ENCODE measurements around the gene TBC1D23. TPM values are rescaled to one million over a fixed set of nuclear protein-coding genes. Genes with fewer than 3 reads are reported as not detected.

Gene TBC1D23
- total and polyA plus RNA-seq, 2 of the 13 experiments (the other 11 are each of a cell fraction or from before 2014, with no cell fraction given) = 28.7 to 35.4 TPM

DNA sequence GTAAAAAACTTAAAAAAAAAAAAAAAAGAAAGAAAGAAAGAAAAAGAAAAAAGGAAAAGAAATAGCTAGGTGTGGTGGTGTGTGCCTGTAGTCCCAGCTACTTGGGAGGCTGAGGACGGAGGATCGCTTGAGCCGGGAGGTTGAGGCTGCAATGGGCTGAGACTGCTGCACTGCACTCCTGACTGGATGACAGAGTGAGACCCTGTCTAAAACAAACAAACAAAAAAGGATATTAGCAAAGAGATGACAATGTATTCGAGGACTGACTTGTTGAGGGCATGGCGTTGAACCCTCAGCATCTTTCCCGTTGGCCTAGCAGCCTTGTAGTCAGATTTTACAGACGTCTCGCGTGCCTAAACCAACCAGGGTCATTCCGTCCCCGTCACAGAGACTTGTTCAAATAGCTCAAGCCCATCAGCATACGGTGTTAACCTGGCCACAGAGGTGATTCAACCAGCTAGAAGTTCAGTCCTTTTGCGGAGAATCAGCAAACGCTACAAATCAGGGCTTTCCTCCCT is 73.2 kb downstream of the TBC1D23 start (continued):
- TF ChIP-seq, protein P1, sequence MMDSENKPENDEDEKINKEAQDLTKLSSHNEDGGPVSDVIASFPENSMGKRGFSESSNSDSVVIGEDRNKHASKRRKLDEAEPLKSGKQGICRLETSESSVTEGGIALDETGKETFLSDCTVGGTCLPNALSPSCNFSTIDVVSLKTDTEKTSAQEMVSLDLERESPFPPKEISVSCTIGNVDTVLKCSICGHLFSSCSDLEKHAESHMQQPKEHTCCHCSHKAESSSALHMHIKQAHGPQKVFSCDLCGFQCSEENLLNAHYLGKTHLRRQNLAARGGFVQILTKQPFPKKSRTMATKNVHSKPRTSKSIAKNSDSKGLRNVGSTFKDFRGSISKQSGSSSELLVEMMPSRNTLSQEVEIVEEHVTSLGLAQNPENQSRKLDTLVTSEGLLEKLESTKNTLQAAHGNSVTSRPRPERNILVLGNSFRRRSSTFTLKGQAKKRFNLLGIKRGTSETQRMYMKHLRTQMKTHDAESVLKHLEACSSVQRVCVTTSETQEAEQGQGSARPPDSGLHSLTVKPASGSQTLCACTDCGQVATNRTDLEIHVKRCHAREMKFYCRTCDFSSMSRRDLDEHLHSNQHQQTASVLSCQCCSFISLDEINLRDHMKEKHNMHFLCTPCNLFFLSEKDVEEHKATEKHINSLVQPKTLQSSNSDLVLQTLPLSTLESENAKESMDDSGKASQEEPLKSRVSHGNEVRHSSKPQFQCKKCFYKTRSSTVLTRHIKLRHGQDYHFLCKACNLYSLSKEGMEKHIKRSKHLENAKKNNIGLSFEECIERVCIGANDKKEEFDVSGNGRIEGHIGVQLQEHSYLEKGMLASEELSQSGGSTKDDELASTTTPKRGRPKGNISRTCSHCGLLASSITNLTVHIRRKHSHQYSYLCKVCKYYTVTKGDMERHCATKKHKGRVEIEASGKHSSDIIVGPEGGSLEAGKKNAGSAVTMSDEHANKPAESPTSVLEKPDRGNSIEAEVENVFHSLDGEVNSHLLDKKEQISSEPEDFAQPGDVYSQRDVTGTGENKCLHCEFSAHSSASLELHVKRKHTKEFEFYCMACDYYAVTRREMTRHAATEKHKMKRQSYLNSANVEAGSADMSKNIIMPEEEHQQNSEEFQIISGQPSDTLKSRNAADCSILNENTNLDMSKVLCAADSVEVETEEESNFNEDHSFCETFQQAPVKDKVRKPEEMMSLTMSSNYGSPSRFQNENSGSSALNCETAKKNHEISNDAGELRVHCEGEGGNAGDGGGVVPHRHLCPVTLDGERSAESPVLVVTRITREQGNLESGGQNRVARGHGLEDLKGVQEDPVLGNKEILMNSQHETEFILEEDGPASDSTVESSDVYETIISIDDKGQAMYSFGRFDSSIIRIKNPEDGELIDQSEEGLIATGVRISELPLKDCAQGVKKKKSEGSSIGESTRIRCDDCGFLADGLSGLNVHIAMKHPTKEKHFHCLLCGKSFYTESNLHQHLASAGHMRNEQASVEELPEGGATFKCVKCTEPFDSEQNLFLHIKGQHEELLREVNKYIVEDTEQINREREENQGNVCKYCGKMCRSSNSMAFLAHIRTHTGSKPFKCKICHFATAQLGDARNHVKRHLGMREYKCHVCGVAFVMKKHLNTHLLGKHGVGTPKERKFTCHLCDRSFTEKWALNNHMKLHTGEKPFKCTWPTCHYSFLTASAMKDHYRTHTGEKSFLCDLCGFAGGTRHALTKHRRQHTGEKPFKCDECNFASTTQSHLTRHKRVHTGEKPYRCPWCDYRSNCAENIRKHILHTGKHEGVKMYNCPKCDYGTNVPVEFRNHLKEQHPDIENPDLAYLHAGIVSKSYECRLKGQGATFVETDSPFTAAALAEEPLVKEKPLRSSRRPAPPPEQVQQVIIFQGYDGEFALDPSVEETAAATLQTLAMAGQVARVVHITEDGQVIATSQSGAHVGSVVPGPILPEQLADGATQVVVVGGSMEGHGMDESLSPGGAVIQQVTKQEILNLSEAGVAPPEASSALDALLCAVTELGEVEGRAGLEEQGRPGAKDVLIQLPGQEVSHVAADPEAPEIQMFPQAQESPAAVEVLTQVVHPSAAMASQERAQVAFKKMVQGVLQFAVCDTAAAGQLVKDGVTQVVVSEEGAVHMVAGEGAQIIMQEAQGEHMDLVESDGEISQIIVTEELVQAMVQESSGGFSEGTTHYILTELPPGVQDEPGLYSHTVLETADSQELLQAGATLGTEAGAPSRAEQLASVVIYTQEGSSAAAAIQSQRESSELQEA (CRISPR knock-in tag; IDR thresholded peaks at IDR 0.05; ENCODE audit: not compliant biosample characterization) = no peak
- TF ChIP-seq NKX3-1 (CRISPR knock-in tag; IDR thresholded peaks at IDR 0.05) (0 out of 2 replicates have a peak, but pooled peaks have one; percentile 20), ZNF224 (CRISPR knock-in tag; IDR thresholded peaks at IDR 0.05) (no peak), SRY (CRISPR knock-in tag; IDR thresholded peaks at IDR 0.05) (no peak), MED13 (CRISPR knock-in tag; IDR thresholded peaks at IDR 0.05) (no peak), ZNF549 (CRISPR knock-in tag; IDR thresholded peaks at IDR 0.05) (no peak), KDM1A (CRISPR knock-in tag; IDR thresholded peaks at IDR 0.05) (peak; percentile 29; the same call in 1 of the 2 replicates), ZNF225 (CRISPR knock-in tag; IDR thresholded peaks at IDR 0.05) (0 out of 2 replicates have a peak, but pooled peaks have one; percentile 63), ZNF562 (CRISPR knock-in tag; IDR thresholded peaks at IDR 0.05; ENCODE audit: borderline replicate concordance) (no peak), RBFOX2 (IDR thresholded peaks at IDR 0.05; ENCODE audit: low read depth, low read length) (no peak)
- TF ChIP-seq, protein P2, sequence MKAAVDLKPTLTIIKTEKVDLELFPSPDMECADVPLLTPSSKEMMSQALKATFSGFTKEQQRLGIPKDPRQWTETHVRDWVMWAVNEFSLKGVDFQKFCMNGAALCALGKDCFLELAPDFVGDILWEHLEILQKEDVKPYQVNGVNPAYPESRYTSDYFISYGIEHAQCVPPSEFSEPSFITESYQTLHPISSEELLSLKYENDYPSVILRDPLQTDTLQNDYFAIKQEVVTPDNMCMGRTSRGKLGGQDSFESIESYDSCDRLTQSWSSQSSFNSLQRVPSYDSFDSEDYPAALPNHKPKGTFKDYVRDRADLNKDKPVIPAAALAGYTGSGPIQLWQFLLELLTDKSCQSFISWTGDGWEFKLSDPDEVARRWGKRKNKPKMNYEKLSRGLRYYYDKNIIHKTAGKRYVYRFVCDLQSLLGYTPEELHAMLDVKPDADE (CRISPR knock-in tag; IDR thresholded peaks at IDR 0.05) = no peak
- TF ChIP-seq, protein P3, sequence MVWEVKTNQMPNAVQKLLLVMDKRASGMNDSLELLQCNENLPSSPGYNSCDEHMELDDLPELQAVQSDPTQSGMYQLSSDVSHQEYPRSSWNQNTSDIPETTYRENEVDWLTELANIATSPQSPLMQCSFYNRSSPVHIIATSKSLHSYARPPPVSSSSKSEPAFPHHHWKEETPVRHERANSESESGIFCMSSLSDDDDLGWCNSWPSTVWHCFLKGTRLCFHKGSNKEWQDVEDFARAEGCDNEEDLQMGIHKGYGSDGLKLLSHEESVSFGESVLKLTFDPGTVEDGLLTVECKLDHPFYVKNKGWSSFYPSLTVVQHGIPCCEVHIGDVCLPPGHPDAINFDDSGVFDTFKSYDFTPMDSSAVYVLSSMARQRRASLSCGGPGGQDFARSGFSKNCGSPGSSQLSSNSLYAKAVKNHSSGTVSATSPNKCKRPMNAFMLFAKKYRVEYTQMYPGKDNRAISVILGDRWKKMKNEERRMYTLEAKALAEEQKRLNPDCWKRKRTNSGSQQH (CRISPR knock-in tag; IDR thresholded peaks at IDR 0.05; ENCODE audit: low read depth) = no peak
- TF ChIP-seq, protein P4, sequence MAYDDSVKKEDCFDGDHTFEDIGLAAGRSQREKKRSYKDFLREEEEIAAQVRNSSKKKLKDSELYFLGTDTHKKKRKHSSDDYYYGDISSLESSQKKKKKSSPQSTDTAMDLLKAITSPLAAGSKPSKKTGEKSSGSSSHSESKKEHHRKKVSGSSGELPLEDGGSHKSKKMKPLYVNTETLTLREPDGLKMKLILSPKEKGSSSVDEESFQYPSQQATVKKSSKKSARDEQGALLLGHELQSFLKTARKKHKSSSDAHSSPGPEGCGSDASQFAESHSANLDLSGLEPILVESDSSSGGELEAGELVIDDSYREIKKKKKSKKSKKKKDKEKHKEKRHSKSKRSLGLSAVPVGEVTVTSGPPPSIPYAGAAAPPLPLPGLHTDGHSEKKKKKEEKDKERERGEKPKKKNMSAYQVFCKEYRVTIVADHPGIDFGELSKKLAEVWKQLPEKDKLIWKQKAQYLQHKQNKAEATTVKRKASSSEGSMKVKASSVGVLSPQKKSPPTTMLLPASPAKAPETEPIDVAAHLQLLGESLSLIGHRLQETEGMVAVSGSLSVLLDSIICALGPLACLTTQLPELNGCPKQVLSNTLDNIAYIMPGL (CRISPR knock-in tag; IDR thresholded peaks at IDR 0.05; ENCODE audit: borderline replicate concordance in 1 of 2, low read depth in 1 of 2) = 0 out of 4 replicates have a peak, but pooled peaks of 1 of the 2 experiments have one; percentile 22
- TF ChIP-seq, protein P5, sequence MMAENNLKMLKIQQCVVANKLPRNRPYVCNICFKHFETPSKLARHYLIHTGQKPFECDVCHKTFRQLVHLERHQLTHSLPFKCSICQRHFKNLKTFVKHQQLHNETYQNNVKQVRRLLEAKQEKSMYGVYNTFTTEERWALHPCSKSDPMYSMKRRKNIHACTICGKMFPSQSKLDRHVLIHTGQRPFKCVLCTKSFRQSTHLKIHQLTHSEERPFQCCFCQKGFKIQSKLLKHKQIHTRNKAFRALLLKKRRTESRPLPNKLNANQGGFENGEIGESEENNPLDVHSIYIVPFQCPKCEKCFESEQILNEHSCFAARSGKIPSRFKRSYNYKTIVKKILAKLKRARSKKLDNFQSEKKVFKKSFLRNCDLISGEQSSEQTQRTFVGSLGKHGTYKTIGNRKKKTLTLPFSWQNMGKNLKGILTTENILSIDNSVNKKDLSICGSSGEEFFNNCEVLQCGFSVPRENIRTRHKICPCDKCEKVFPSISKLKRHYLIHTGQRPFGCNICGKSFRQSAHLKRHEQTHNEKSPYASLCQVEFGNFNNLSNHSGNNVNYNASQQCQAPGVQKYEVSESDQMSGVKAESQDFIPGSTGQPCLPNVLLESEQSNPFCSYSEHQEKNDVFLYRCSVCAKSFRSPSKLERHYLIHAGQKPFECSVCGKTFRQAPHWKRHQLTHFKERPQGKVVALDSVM (CRISPR knock-in tag; IDR thresholded peaks at IDR 0.05) = peak; percentile 98

Measured in HepG2 (cell line).